MM.1S (cell line): ENCODE data around the gene XPO1.

Source experiments
- DNase-seq: peaks from one replicate; pipeline ENCODE4 v3.0.0-alpha.2; 2015
- H2AFZ ChIP-seq: fragments of 300-600 bp; sonication (generic); 2 replicates; pipeline ENCODE4 v1.6.0; 2016; ENCODE audit warnings: antibody characterized with exemption, low read length
- H3F3A ChIP-seq: fragments of 300-600 bp; sonication (generic); 2 replicates; pipeline ENCODE4 v1.6.1; 2016; ENCODE audit warnings: mild to moderate bottlenecking, antibody characterized with exemption, low read length, moderate library complexity, mixed read lengths; ENCODE audit not compliant: insufficient read depth
- H3K27ac ChIP-seq: fragments of 300-600 bp; sonication (generic); 2 replicates; pipeline ENCODE4 v1.5.1; 2016; ENCODE audit warnings: mild to moderate bottlenecking, low read length
- H3K27me3 ChIP-seq: fragments of 300-600 bp; sonication (generic); replicated peaks from 2 replicates; pipeline ENCODE4 v1.6.0; 2016; ENCODE audit warnings: low read length; ENCODE audit not compliant: insufficient read depth
- H3K36me3 ChIP-seq: fragments of 300-600 bp; sonication (generic); replicated peaks from 2 replicates; pipeline ENCODE4 v1.6.1; 2016; ENCODE audit warnings: mild to moderate bottlenecking, low read length, mixed read lengths; ENCODE audit not compliant: insufficient read depth
- H3K4me1 ChIP-seq: fragments of 300-600 bp; sonication (generic); 2 replicates; pipeline ENCODE4 v1.6.1; 2016; ENCODE audit warnings: low read length, mixed read lengths
- H3K4me2 ChIP-seq: fragments of 300-600 bp; sonication (generic); 2 replicates; pipeline ENCODE4 v1.6.0; 2016; ENCODE audit warnings: low read depth, low read length
- H3K4me3 ChIP-seq: fragments of 300-600 bp; sonication (generic); 2 replicates; pipeline ENCODE4 v1.5.1; 2016; ENCODE audit warnings: low read length, mixed read lengths
- H3K79me2 ChIP-seq: fragments of 300-600 bp; sonication (generic); 2 replicates; pipeline ENCODE4 v1.6.1; 2016; ENCODE audit warnings: mixed run types, low read length, mixed read lengths
- H3K9ac ChIP-seq: fragments of 300-600 bp; sonication (generic); 2 replicates; pipeline ENCODE4 v1.6.1; 2016; ENCODE audit warnings: low read length, mixed read lengths
- H3K9me2 ChIP-seq: fragments of 300-600 bp; sonication (generic); replicated peaks from 2 replicates; pipeline ENCODE4 v1.6.1; 2016; ENCODE audit warnings: mild to moderate bottlenecking, low read length, mixed read lengths; ENCODE audit not compliant: insufficient read depth
- H3K9me3 ChIP-seq: fragments of 300-600 bp; sonication (generic); replicated peaks from 2 replicates; pipeline ENCODE4 v1.6.1; 2016; ENCODE audit warnings: mild to moderate bottlenecking, low read length, mixed read lengths; ENCODE audit not compliant: insufficient read depth
- H4K20me1 ChIP-seq: fragments of 300-600 bp; sonication (generic); 2 replicates; pipeline ENCODE4 v1.6.1; 2016; ENCODE audit warnings: mild to moderate bottlenecking, low read length, moderate library complexity, mixed read lengths; ENCODE audit not compliant: insufficient read depth
- CTCF ChIP-seq: fragments of 300-600 bp; sonication (generic); IDR thresholded peaks from 2 replicates; pipeline ENCODE4 v1.5.1; 2016; ENCODE audit warnings: antibody characterized with exemption, low read length, mixed read lengths
- EZH2 ChIP-seq: fragments of 300-600 bp; sonication (generic); optimal IDR thresholded peaks from 2 replicates; pipeline ENCODE3; 2017; ENCODE audit warnings: low read depth, mild to moderate bottlenecking, antibody characterized with exemption, low read length, mixed read lengths
- EZH2phosphoT487 ChIP-seq: fragments of 300-600 bp; sonication (generic); IDR thresholded peaks from 2 replicates; pipeline ENCODE4 v1.6.1; 2018; ENCODE audit warnings: antibody characterized with exemption, low read length

Gene XPO1

DNA sequence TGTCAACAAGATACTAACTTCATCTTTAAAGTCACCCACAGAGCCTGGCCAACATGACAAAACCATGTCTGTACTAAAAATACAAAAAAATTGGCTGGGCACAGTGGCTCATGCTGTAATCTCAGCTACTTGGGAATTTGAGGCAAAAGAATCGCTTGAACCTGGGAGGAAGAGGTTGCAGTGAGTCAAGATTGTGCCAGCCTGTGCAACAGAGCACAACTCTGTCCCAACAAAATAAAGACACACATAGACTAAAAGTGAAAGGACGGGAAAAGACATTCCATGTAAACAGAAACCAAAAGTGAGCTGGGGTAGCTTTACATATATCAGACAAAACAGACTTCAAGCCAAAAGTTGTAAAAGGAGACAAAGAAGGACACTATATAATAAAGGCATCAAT, 102.1 kb downstream of the XPO1 start:
- Histone ChIP-seq H3K4me2 (no peak overlapping the region), H3K27ac (no peak overlapping the region), H3F3A (no peaks in the 10 kb centered on the region), H4K20me1 (peaks cover 39% of the 10 kb centered on the region), H2AFZ (no peak overlapping the region), H3K4me1 (0 out of 2 replicates have a peak, but pooled peaks cover 4% of the 10 kb centered on the region), H3K9me3 (no peaks in the 10 kb centered on the region), H3K9me2 (no peaks in the 10 kb centered on the region), H3K27me3 (no peaks in the 10 kb centered on the region), H3K79me2 (peaks cover 98% of the 10 kb centered on the region), H3K9ac (no peak overlapping the region), H3K4me3 (no peak overlapping the region), H3K36me3 (no peaks in the 10 kb centered on the region)
- no peak for DNase-seq
- TF ChIP-seq CTCF (no peak), EZH2phosphoT487 (no peak), EZH2 (no peak)

DNA sequence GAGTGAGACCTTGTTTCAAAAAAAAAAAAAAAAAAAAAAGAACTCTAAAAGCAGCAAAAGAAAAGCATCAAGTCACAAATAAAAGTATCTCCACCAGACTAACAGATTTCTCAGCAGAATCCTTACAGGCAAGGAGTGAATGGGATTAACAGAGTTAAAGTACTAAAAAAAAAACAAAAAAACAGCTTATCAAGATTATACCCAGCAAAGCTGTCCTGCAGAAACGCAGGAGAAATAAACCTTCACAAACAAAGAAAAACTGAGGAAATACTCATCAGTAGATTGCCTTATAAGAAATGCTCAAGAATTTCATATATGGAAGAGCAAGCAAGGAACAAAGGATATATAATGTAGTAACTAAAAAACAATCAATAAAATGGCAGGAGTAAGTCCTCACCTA, 102.9 kb downstream of the XPO1 start:
- H3K36me3 ChIP-seq = no peaks in the 10 kb centered on the region
- H3K9me3 ChIP-seq = no peaks in the 10 kb centered on the region
- no peak overlapping the region for H2AFZ ChIP-seq
- H3K9ac ChIP-seq = no peak overlapping the region
- H3K27me3 ChIP-seq = no peaks in the 10 kb centered on the region
- no peak overlapping the region for H3K4me3 ChIP-seq
- no peak for DNase-seq
- peaks cover 98% of the 10 kb centered on the region for H3K79me2 ChIP-seq
- H4K20me1 ChIP-seq = peaks cover 38% of the 10 kb centered on the region
- no peaks in the 10 kb centered on the region for H3K9me2 ChIP-seq
- H3K27ac ChIP-seq = no peak overlapping the region
- H3F3A ChIP-seq = no peaks in the 10 kb centered on the region
- H3K4me1 ChIP-seq = 0 out of 2 replicates have a peak, but pooled peaks cover 4% of the 10 kb centered on the region
- no peak overlapping the region for H3K4me2 ChIP-seq
- no peak for TF ChIP-seq EZH2
- no peak for TF ChIP-seq CTCF

- Histone ChIP-seq H3K36me3 (no peaks in the 10 kb centered on the region), H3K4me2 (no peak overlapping the region), H3F3A (no peaks in the 10 kb centered on the region), H2AFZ (no peak overlapping the region), H3K9me2 (no peaks in the 10 kb centered on the region), H3K27me3 (no peaks in the 10 kb centered on the region), H3K79me2 (peaks cover 98% of the 10 kb centered on the region), H3K27ac (no peak overlapping the region), H3K9me3 (no peaks in the 10 kb centered on the region), H4K20me1 (peaks cover 35% of the 10 kb centered on the region), H3K4me1 (0 out of 2 replicates have a peak, but pooled peaks cover 4% of the 10 kb centered on the region), H3K4me3 (no peak overlapping the region), H3K9ac (no peak overlapping the region)
- TF ChIP-seq EZH2phosphoT487 (no peak), CTCF (no peak), EZH2 (no peak)
- no peak for DNase-seq
Measured at GRCh38 chr2:61434314-61434713, 103.8 kb downstream of the XPO1 start.
